NB4 (cell line): ENCODE data around the gene GATA3.

Source experiments
- DNase-seq: peaks from one replicate; pipeline ENCODE4 v3.0.0; 2010; ENCODE audit warnings: low read depth
- H3K4me3 ChIP-seq: one replicate; pipeline ENCODE4 v1.5.1; 2011; ENCODE audit warnings: mild to moderate bottlenecking, low read depth, low read length, moderate library complexity
- CTCF ChIP-seq: IDR thresholded peaks from one replicate; pipeline ENCODE4 v1.5.1; 2012; ENCODE audit warnings: low read depth, low read length
- MAX ChIP-seq: IDR thresholded peaks from 2 replicates; pipeline ENCODE4 v1.6.1; 2011; ENCODE audit warnings: low read depth, low read length
- MYC ChIP-seq: IDR thresholded peaks from 2 replicates; pipeline ENCODE4 v1.6.1; 2011; ENCODE audit warnings: low read depth, low read length
- POLR2A ChIP-seq: IDR thresholded peaks from 2 replicates; pipeline ENCODE4 v1.6.1; 2011; ENCODE audit warnings: mild to moderate bottlenecking; ENCODE audit not compliant: insufficient read length; ENCODE audit errors: extremely low read depth

Gene GATA3

DNA sequence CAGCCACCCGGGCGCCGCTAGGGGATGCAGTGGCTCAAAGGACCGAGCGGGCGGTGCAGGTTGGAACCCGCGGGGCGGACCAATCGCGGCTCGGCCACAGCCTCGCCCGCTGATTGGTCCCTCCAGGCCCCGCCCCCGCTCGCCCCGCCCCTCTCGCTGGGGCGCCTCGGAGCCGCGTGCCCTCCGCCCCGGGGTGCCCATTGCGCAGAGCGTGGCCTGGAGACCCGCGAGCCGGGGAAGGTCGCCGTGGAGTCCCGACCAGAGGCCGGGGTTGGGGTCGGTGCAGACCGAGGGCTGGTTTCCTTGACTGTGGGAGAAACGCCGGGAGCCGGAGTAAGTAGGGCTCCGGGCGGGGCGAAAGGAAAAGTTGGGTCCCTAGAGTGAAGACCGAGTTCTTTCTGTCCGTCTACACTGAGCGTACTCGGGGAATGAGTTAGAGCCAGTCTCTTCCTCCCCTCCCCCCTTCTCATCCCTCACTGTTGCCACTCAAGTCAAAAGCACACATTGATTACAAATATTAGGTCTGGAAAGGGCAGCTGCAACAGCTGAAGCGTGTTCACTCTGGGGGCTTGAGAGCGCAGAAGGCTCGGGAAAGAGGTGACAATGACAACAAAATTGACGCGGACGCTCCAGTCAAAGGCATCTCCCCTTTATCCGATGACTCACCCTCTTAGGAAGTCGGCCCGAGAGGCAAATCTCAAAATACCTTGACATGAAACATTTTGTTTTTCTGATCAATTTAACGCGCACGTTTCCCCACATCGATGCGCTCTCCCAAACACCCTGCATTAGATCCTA is 843 bp upstream of the GATA3 start:
- peak; percentile 47 for DNase-seq
- H3K4me3 ChIP-seq: no peak overlapping the region
- TF ChIP-seq MYC: no peak
- no peak for TF ChIP-seq CTCF
- no peak for TF ChIP-seq POLR2A
- TF ChIP-seq MAX: no peak

GRCh38 chr10:8054244-8054493 is 319 bp upstream of the GATA3 start:
- TF ChIP-seq POLR2A (no peak), MYC (no peak), MAX (no peak), CTCF (no peak)
- no peak overlapping the region for H3K4me3 ChIP-seq
- DNase-seq: no peak

DNA sequence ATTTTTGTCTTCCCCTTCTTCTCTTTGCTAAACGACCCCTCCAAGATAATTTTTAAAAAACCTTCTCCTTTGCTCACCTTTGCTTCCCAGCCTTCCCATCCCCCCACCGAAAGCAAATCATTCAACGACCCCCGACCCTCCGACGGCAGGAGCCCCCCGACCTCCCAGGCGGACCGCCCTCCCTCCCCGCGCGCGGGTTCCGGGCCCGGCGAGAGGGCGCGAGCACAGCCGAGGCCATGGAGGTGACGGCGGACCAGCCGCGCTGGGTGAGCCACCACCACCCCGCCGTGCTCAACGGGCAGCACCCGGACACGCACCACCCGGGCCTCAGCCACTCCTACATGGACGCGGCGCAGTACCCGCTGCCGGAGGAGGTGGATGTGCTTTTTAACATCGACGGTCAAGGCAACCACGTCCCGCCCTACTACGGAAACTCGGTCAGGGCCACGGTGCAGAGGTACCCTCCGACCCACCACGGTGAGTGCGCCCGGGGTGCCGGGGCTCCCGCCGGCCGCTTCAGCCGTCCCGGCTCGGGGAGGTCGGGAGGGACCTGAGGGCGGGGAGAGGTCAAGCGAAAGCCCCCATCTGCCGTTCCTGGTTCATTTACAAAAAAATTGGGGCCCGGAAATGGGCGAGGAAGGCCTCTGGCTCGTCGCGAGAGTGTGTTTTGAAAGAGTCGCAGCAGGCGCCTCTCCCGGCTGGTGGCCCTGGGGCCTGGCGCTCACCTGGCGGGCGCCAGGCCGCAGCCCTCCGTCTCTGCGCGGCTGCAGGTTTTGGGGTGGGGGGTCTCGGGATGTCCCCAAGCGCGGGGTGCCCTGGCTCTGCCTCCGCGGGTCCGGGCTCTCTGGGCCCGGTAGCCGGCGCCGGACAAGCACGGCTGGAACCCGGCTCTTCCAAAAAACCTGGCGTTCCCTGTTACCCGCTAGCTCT is 1.2 kb downstream of the GATA3 start:
- DNase-seq: no peak
- TF ChIP-seq POLR2A: no peak
- TF ChIP-seq MYC: no peak
- no peak for TF ChIP-seq CTCF
- no peak for TF ChIP-seq MAX
- no peak overlapping the region for H3K4me3 ChIP-seq

GRCh38 chr10:8056378-8056777 is 1.9 kb downstream of the GATA3 start:
- DNase-seq: no peak
- H3K4me3 ChIP-seq: no peak overlapping the region
- TF ChIP-seq POLR2A: no peak

GRCh38 chr10:8056871-8057331 is 2.4 kb downstream of the GATA3 start:
- DNase-seq: no peak
- TF ChIP-seq CTCF (no peak), MYC (no peak), MAX (no peak)
- H3K4me3 ChIP-seq: no peak overlapping the region

GRCh38 chr10:8057636-8058273 is 3.3 kb downstream of the GATA3 start:
- DNase-seq: no peak
- no peak overlapping the region for H3K4me3 ChIP-seq
- no peak for TF ChIP-seq CTCF
- no peak for TF ChIP-seq MAX
